HCT116 (cell line): ENCODE results near the gene TOB2. TPM values are rescaled to one million over a fixed set of nuclear protein-coding genes. Genes with fewer than 3 reads are reported as not detected.

Experiments
- ATAC-seq: fragments of 200-7000 bp; cut with Tn5 transposase; 2 replicates; pipeline ENCODE4 v1.9.1; 2020; ENCODE audit warnings: mild to moderate bottlenecking, moderate library complexity
- BruUV-seq: library from RNA; stranded (reverse); fragments of 400-500 nt; replicated peaks from 2 replicates; lab custom pipeline; 2021; lab: Mats Ljungman, UMichigan
- CTCF ChIA-PET: fragments of 300-600 bp; sonication (Branson Sonifier 250); formaldehyde crosslinking; loops from one replicate; lab custom pipeline; 2021; ENCODE audit warnings: antibody characterized with exemption; lab: Charles Lee
- POLR2A ChIA-PET: fragments of 300-600, 350-600 bp; sonication (Branson Sonifier 250); formaldehyde crosslinking; loops from one replicate; lab custom pipeline; 2021; ENCODE audit warnings: antibody characterized with exemption; lab: Charles Lee
- RAD21 ChIA-PET, 2 experiments: fragments of 300-600 bp; sonication (Branson Sonifier 250); formaldehyde crosslinking; loops; one replicate each; lab custom pipeline; 2023; ENCODE audit warnings: low total read pairs in 2 of 2; ENCODE audit not compliant: uncharacterized antibody in 2 of 2, unreplicated experiment in 2 of 2, low non-redundant PET in 1 of 2; lab: Charles Lee
- DNase-seq: peaks from one replicate; pipeline ENCODE4 v3.0.0-alpha.2; 2010; ENCODE audit warnings: low read depth, low spot score
- H2AFZ ChIP-seq: fragments of 200-600 bp; shearing (Covaris generic), sonication (generic); 2 replicates; pipeline ENCODE4 v1.6.1; 2017; ENCODE audit warnings: low read depth, mixed run types, mixed read lengths, antibody characterized with exemption, low read length; ENCODE audit not compliant: poor library complexity, severe bottlenecking
- H3K27ac ChIP-seq: 2 replicates; pipeline ENCODE4 v1.5.1; 2012; ENCODE audit warnings: low read depth, low read length
- H3K27me3 ChIP-seq: fragments of 200-600 bp; sonication (generic); 2 replicates; pipeline ENCODE4 v1.6.1; 2016; ENCODE audit warnings: mixed run types, low read length, mixed read lengths; ENCODE audit not compliant: insufficient read depth
- H3K36me3 ChIP-seq, 2 experiments: fragments of 200-500 bp in 1 of 2; fragments of 200-600 bp in 1 of 2; sonication (Bioruptor generic) in 1 of 2; sonication (generic) in 1 of 2; 2 replicates each; pipeline versions ENCODE4 v1.5.1 to v1.6.1; 2014 to 2016; ENCODE audit warnings: low read length in 2 of 2, inconsistent platforms in 1 of 2, mixed read lengths in 1 of 2, mixed run types in 1 of 2; ENCODE audit not compliant: insufficient read depth in 2 of 2, control insufficient read depth in 1 of 2
- H3K4me1 ChIP-seq, 2 experiments: fragments of 200-600 bp in 1 of 2; sonication (generic) in 1 of 2; 2 replicates each; pipeline versions ENCODE4 v1.5.1 to v1.6.1; 2012 to 2017; ENCODE audit warnings: low read length in 2 of 2, inconsistent platforms in 1 of 2, mild to moderate bottlenecking in 1 of 2, mixed read lengths in 1 of 2, mixed run types in 1 of 2, moderate library complexity in 1 of 2; ENCODE audit not compliant: insufficient read depth in 2 of 2, control insufficient read depth in 1 of 2
- H3K4me2 ChIP-seq: fragments of 200-600 bp; sonication (generic); 2 replicates; pipeline ENCODE4 v1.6.1; 2017; ENCODE audit warnings: mixed run types, low read length, mixed read lengths
- H3K4me3 ChIP-seq, 2 experiments: fragments of 200-600 bp in 1 of 2; sonication (generic) in 1 of 2; replicated peaks in 1 of 2; 2 replicates each; pipeline ENCODE4 v1.5.1; 2011 to 2016; ENCODE audit warnings: low read length in 2 of 2, control low read depth in 1 of 2, low read depth in 1 of 2, mild to moderate bottlenecking in 1 of 2, mixed read lengths in 1 of 2, mixed run types in 1 of 2
- H3K79me2 ChIP-seq: fragments of 200-600 bp; sonication (generic); 2 replicates; pipeline ENCODE4 v1.6.1; 2017; ENCODE audit warnings: mild to moderate bottlenecking, mixed run types, low read length, moderate library complexity, mixed read lengths; ENCODE audit not compliant: insufficient read depth
- H3K9ac ChIP-seq: fragments of 200-600 bp; sonication (generic); 2 replicates; pipeline ENCODE4 v1.6.1; 2016; ENCODE audit warnings: low read length, mixed read lengths
- H3K9me2 ChIP-seq: fragments of 200-600 bp; sonication (generic), shearing (Covaris generic); 2 replicates; pipeline ENCODE4 v1.6.1; 2017; ENCODE audit warnings: mixed run types, mild to moderate bottlenecking, moderate library complexity; ENCODE audit not compliant: insufficient read depth
- H3K9me3 ChIP-seq, 2 experiments: fragments of 200-500 bp in 1 of 2; fragments of 200-600 bp in 1 of 2; sonication (Bioruptor generic) in 1 of 2; sonication (generic) in 1 of 2; 2 replicates each; pipeline ENCODE4 v1.6.1; 2014 to 2017; ENCODE audit warnings: low read length in 2 of 2, mixed read lengths in 2 of 2, inconsistent platforms in 1 of 2, low read depth in 1 of 2, mild to moderate bottlenecking in 1 of 2, mixed run types in 1 of 2, moderate library complexity in 1 of 2; ENCODE audit not compliant: control insufficient read depth in 1 of 2, insufficient read depth in 1 of 2
- H4K20me1 ChIP-seq: fragments of 200-600 bp; sonication (generic), shearing (Covaris generic); 2 replicates; pipeline ENCODE4 v1.6.1; 2017; ENCODE audit warnings: mixed run types, mild to moderate bottlenecking, moderate library complexity; ENCODE audit not compliant: insufficient read depth
- ATF3 ChIP-seq: IDR thresholded peaks from 2 replicates; pipeline ENCODE4 v1.6.1; 2012
- CEBPB ChIP-seq: IDR thresholded peaks from 2 replicates; pipeline ENCODE4 v1.6.1; 2012; ENCODE audit warnings: low read depth
- ELF1 ChIP-seq: IDR thresholded peaks from 2 replicates; pipeline ENCODE4 v1.6.1; 2012; ENCODE audit warnings: low read depth, borderline replicate concordance
- FOSL1 ChIP-seq: IDR thresholded peaks from 2 replicates; pipeline ENCODE4 v1.6.1; 2012; ENCODE audit warnings: low read depth
- JUND ChIP-seq: IDR thresholded peaks from 2 replicates; pipeline ENCODE4 v1.6.1; 2012
- POLR2A ChIP-seq: IDR thresholded peaks from 2 replicates; pipeline ENCODE4 v1.7.0; 2011; ENCODE audit warnings: borderline replicate concordance; ENCODE audit not compliant: insufficient read depth, insufficient read length; ENCODE audit errors: extremely low read depth
- POLR2AphosphoS5 ChIP-seq: IDR thresholded peaks from 2 replicates; pipeline ENCODE4 v1.6.1; 2011; ENCODE audit warnings: mild to moderate bottlenecking, low read depth, low read length, moderate library complexity
- TCF7L2 ChIP-seq: IDR thresholded peaks from 2 replicates; pipeline ENCODE4 v1.7.0; 2011; ENCODE audit warnings: borderline replicate concordance, inconsistent platforms; ENCODE audit not compliant: insufficient read depth, insufficient read length; ENCODE audit errors: extremely low read depth
- intact Hi-C: fragments of 100-400 bp; cut with micrococcal nuclease; formaldehyde crosslinking; loops from 2 replicates; pipeline ENCODE4 v1.10.0; 2022
- total RNA-seq: library from RNA; stranded (reverse); gene quantifications from one replicate; pipeline ENCODE4 v1.2.1, GENCODE V29; 2021; ENCODE audit not compliant: unreplicated experiment
- TF ChIP-seq, protein P1 (sequence below): IDR thresholded peaks from 2 replicates; pipeline ENCODE4 v1.6.1; 2012; ENCODE audit warnings: low read depth

TOB2 gene
- total RNA-seq, 1 experiment from 2014 or later = 55.2 TPM

DNA sequence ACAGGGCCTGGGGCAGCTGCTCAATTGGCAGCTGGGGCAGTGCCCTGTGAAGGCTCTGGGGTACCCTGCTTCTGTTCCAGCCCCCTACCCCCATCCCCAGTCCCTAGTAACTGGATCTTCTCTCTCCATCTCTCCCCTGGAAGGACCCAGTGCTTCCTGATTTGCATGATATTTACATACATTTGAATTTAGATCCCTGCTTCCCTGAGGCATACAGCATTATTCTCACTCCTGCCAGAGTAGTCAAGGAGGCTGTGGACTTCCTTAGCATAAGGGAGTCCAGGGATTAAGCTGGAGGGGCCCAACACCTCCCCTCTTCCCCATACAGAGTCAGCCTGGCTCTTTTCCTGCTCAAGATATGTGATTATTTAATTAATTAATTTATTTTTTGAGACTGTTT lies 40.2 kb downstream of the TOB2 start:
- no TSS peak for BruUV-seq
- Histone ChIP-seq H3K4me3 (no peak overlapping the region), H3K9me3 (no peaks in the 10 kb centered on the region), H3K4me1 (peaks cover 11 to 22% of the 10 kb centered on the region in 2 experiments), H3K9ac (no peak overlapping the region), H3K9me2 (no peaks in the 10 kb centered on the region), H3K27me3 (no peaks in the 10 kb centered on the region), H4K20me1 (no peaks in the 10 kb centered on the region), H3K79me2 (no peaks in the 10 kb centered on the region), H2AFZ (no peak overlapping the region), H3K27ac (no peak overlapping the region), H3K4me2 (no peak overlapping the region), H3K36me3 (no peaks in the 10 kb centered on the region)
- ChIA-PET RAD21 (no interaction called here), CTCF (no interaction called here), POLR2A (no interaction called here)
- no peak for TF ChIP-seq CEBPB
- TF ChIP-seq ATF3 = no peak
- TF ChIP-seq JUND = no peak
- TF ChIP-seq FOSL1 = no peak
- no peak for TF ChIP-seq POLR2A
- no peak for TF ChIP-seq TCF7L2
- TF ChIP-seq POLR2AphosphoS5 = no peak
- TF ChIP-seq, protein P1, sequence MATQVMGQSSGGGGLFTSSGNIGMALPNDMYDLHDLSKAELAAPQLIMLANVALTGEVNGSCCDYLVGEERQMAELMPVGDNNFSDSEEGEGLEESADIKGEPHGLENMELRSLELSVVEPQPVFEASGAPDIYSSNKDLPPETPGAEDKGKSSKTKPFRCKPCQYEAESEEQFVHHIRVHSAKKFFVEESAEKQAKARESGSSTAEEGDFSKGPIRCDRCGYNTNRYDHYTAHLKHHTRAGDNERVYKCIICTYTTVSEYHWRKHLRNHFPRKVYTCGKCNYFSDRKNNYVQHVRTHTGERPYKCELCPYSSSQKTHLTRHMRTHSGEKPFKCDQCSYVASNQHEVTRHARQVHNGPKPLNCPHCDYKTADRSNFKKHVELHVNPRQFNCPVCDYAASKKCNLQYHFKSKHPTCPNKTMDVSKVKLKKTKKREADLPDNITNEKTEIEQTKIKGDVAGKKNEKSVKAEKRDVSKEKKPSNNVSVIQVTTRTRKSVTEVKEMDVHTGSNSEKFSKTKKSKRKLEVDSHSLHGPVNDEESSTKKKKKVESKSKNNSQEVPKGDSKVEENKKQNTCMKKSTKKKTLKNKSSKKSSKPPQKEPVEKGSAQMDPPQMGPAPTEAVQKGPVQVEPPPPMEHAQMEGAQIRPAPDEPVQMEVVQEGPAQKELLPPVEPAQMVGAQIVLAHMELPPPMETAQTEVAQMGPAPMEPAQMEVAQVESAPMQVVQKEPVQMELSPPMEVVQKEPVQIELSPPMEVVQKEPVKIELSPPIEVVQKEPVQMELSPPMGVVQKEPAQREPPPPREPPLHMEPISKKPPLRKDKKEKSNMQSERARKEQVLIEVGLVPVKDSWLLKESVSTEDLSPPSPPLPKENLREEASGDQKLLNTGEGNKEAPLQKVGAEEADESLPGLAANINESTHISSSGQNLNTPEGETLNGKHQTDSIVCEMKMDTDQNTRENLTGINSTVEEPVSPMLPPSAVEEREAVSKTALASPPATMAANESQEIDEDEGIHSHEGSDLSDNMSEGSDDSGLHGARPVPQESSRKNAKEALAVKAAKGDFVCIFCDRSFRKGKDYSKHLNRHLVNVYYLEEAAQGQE = no peak
- TF ChIP-seq ELF1 = no peak
- no peak for ATAC-seq
- intact Hi-C loops = no loop called here
- DNase-seq = no peak
